HL-60 (cell line): ENCODE data around the gene CPLX4.
A peak's percentile ranks its signal among the peaks of the same experiment; 100 is the strongest.

Experiments used
- DNase-seq, 2 experiments: peaks; one replicate each; pipeline ENCODE4 v3.0.0-alpha.2; 2010 to 2020; ENCODE audit warnings: low read depth in 1 of 2, low spot score in 1 of 2
- H3K27ac ChIP-seq: fragments of 250-450 bp; sonication (Bioruptor Pico); replicated peaks from 2 replicates; pipeline ENCODE4 v1.5.1; 2020; ENCODE audit warnings: mild to moderate bottlenecking, moderate library complexity
- H3K27me3 ChIP-seq: fragments of 250-450 bp; sonication (Bioruptor Pico); 2 replicates; pipeline ENCODE4 v1.5.1; 2021; ENCODE audit warnings: mild to moderate bottlenecking, moderate library complexity; ENCODE audit not compliant: insufficient read depth, poor library complexity, severe bottlenecking
- H3K4me3 ChIP-seq: replicated peaks from 2 replicates; pipeline ENCODE4 v1.5.1; 2011; ENCODE audit warnings: mild to moderate bottlenecking, control low read depth, low read length; ENCODE audit not compliant: insufficient read depth
- GABPA ChIP-seq: IDR thresholded peaks from 2 replicates; pipeline ENCODE4 v1.6.1; 2012; ENCODE audit warnings: low read depth
- POLR2AphosphoS5 ChIP-seq: IDR thresholded peaks from 2 replicates; pipeline ENCODE4 v1.6.1; 2012; ENCODE audit warnings: low read depth
- SPI1 ChIP-seq: IDR thresholded peaks from 2 replicates; pipeline ENCODE4 v1.6.1; 2012; ENCODE audit warnings: low read depth, mild to moderate bottlenecking, borderline replicate concordance
- TF ChIP-seq, protein P1 (sequence below): IDR thresholded peaks from one replicate; pipeline ENCODE4 v1.5.1; 2011; ENCODE audit warnings: low read length, control low read depth, inconsistent platforms; ENCODE audit not compliant: insufficient read depth
- TF ChIP-seq, protein P2 (sequence below): IDR thresholded peaks from 2 replicates; pipeline ENCODE4 v1.6.1; 2012; ENCODE audit warnings: low read depth; ENCODE audit not compliant: insufficient replicate concordance

Gene CPLX4

DNA sequence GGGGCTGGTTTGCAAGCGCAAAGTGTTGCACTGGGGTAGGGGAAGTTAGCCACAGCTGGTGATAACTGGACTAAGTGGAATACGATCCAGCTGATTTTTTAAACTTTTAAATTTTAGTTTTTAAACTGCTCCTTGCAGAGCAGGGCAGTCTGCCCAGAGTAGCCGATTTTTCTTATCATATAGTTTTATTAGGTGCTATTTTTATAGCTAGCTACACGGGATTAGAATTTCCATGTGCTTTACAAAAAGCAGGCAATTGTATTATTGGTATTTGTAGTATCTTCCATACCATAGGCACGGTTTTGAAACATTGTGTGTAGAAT lies 9.6 kb downstream of the CPLX4 start:
- H3K27ac ChIP-seq = no peak overlapping the region
- TF ChIP-seq POLR2AphosphoS5 (no peak), SPI1 (no peak), GABPA (no peak)
- TF ChIP-seq, protein P1, sequence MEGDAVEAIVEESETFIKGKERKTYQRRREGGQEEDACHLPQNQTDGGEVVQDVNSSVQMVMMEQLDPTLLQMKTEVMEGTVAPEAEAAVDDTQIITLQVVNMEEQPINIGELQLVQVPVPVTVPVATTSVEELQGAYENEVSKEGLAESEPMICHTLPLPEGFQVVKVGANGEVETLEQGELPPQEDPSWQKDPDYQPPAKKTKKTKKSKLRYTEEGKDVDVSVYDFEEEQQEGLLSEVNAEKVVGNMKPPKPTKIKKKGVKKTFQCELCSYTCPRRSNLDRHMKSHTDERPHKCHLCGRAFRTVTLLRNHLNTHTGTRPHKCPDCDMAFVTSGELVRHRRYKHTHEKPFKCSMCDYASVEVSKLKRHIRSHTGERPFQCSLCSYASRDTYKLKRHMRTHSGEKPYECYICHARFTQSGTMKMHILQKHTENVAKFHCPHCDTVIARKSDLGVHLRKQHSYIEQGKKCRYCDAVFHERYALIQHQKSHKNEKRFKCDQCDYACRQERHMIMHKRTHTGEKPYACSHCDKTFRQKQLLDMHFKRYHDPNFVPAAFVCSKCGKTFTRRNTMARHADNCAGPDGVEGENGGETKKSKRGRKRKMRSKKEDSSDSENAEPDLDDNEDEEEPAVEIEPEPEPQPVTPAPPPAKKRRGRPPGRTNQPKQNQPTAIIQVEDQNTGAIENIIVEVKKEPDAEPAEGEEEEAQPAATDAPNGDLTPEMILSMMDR = no peak
- TF ChIP-seq, protein P2, sequence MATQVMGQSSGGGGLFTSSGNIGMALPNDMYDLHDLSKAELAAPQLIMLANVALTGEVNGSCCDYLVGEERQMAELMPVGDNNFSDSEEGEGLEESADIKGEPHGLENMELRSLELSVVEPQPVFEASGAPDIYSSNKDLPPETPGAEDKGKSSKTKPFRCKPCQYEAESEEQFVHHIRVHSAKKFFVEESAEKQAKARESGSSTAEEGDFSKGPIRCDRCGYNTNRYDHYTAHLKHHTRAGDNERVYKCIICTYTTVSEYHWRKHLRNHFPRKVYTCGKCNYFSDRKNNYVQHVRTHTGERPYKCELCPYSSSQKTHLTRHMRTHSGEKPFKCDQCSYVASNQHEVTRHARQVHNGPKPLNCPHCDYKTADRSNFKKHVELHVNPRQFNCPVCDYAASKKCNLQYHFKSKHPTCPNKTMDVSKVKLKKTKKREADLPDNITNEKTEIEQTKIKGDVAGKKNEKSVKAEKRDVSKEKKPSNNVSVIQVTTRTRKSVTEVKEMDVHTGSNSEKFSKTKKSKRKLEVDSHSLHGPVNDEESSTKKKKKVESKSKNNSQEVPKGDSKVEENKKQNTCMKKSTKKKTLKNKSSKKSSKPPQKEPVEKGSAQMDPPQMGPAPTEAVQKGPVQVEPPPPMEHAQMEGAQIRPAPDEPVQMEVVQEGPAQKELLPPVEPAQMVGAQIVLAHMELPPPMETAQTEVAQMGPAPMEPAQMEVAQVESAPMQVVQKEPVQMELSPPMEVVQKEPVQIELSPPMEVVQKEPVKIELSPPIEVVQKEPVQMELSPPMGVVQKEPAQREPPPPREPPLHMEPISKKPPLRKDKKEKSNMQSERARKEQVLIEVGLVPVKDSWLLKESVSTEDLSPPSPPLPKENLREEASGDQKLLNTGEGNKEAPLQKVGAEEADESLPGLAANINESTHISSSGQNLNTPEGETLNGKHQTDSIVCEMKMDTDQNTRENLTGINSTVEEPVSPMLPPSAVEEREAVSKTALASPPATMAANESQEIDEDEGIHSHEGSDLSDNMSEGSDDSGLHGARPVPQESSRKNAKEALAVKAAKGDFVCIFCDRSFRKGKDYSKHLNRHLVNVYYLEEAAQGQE = no peak
- peaks cover 12% of the 10 kb centered on the region for H3K27me3 ChIP-seq
- DNase-seq = no peak
- peak overlapping the region; percentile 35 for H3K4me3 ChIP-seq

DNA sequence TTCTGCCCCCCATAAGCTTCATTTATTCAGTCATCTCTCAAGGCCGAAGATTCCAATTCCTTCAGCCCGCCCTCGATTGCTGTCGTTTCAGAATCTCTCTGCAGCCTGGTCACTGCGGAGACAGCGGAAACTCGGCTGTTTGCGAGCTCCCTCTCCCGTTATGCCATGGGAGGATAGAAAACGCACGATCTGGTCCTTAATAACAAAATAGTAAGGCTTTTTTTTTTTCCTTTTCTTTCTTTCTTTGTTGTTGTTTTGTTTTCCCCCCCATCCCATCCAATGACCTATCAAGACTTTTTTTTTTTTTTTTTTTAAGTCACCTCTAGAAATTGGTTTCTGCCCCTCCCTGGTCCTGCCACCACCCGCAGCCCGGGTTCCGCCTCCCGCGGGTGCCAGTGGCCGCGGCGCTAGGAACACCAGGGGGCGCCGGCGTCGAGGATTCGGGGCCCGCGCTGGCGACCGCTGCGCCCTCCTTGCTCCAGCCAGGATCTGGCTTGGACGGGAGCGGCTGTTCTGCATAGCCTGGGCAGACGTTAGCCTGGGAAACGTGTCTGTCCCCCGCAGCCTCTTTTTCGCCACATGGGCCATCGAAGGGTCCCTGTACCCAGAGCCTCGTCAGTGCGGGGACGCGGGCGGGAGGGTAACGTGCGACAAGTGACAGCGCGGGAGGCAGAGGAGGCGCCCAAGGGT lies 10.1 kb downstream of the CPLX4 start:
- H3K27me3 ChIP-seq = peaks cover 16% of the 10 kb centered on the region

DNA sequence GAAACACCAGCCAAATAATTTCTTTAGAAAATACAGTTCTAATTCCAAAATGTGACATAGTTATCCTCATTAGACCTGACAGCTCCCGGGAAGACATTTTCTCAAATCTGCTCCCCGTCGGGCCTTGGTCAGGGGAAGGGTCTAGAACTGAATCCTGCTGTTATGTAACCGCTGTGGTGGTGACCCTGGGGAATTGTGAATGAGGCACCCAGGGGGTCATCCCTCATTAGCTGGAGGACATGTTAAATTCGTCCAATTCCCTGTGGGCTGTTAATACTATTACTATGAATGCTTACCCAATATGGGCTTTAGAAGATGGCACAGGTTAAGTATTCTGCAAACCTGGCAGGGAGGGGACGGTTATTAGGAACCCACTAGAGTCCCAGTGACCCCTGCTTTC lies 11.8 kb downstream of the CPLX4 start:
- Histone ChIP-seq H3K4me3 (no peak overlapping the region), H3K27me3 (peaks cover 18% of the 10 kb centered on the region), H3K27ac (no peak overlapping the region)
- no peak for DNase-seq
- TF ChIP-seq GABPA = no peak
- TF ChIP-seq, protein P2 = no peak
- TF ChIP-seq SPI1 = no peak
- TF ChIP-seq, protein P1 = no peak
- no peak for TF ChIP-seq POLR2AphosphoS5

More for the DNA sequence above, 10.1 kb downstream of the CPLX4 start:
- no peak overlapping the region for H3K27ac ChIP-seq
- no peak for TF ChIP-seq POLR2AphosphoS5
- no peak for TF ChIP-seq SPI1
- TF ChIP-seq, protein P1 = peak; percentile 29
- no peak for TF ChIP-seq GABPA
- TF ChIP-seq, protein P2 = no peak
- DNase-seq = peak; percentile 33 to 74
- H3K4me3 ChIP-seq = peak overlapping the region; percentile 35
